ENCODE data around the gene TTYH1. TPM values are rescaled to one million over a fixed set of nuclear protein-coding genes. Genes with fewer than 3 reads are reported as not detected.
A peak's percentile ranks its signal among the peaks of the same experiment; 100 is the strongest.

Gene TTYH1
- total RNA-seq, 2 donors from 2014 or later = 0.47 to 2.4 TPM

DNA sequence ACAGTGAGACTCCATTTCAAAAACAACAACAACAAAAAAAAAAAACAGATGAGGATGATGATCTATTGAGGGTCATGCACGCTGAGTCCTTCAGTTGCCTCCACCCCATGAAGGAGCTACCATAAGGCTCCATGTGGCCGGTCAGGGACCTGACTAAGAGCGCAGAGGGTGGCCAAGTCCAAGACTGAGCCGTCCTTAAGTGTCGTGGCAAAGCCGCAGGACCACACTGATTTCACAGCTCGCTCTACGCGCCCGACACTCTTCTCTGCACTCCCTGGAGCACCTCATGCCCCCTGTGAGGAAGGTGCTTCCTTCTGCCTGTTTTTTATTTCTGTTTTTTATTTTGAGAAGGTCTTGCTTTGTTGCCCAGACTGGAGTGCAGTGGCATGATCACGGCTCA, 12.3 kb downstream of the TTYH1 start:
- no peaks in the 10 kb centered on the region for H3K9me3 ChIP-seq
- H3K27ac ChIP-seq = no peak overlapping the region
- no peak overlapping the region for H3K4me3 ChIP-seq
- intact Hi-C loops (cut with DNase I) = no loop called here
- H3K36me3 ChIP-seq = no peaks in the 10 kb centered on the region
- no peak overlapping the region for H3K9ac ChIP-seq (ENCODE audit: low read depth in 2 of 2, low read length in 2 of 2)
- DNase-seq = no peak
- TF ChIP-seq, protein P1, sequence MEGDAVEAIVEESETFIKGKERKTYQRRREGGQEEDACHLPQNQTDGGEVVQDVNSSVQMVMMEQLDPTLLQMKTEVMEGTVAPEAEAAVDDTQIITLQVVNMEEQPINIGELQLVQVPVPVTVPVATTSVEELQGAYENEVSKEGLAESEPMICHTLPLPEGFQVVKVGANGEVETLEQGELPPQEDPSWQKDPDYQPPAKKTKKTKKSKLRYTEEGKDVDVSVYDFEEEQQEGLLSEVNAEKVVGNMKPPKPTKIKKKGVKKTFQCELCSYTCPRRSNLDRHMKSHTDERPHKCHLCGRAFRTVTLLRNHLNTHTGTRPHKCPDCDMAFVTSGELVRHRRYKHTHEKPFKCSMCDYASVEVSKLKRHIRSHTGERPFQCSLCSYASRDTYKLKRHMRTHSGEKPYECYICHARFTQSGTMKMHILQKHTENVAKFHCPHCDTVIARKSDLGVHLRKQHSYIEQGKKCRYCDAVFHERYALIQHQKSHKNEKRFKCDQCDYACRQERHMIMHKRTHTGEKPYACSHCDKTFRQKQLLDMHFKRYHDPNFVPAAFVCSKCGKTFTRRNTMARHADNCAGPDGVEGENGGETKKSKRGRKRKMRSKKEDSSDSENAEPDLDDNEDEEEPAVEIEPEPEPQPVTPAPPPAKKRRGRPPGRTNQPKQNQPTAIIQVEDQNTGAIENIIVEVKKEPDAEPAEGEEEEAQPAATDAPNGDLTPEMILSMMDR (IDR thresholded peaks at IDR 0.05) = no peak
- H3K4me1 ChIP-seq = no peaks in the 10 kb centered on the region
- H3K27me3 ChIP-seq = peaks cover 14% of the 10 kb centered on the region

DNA sequence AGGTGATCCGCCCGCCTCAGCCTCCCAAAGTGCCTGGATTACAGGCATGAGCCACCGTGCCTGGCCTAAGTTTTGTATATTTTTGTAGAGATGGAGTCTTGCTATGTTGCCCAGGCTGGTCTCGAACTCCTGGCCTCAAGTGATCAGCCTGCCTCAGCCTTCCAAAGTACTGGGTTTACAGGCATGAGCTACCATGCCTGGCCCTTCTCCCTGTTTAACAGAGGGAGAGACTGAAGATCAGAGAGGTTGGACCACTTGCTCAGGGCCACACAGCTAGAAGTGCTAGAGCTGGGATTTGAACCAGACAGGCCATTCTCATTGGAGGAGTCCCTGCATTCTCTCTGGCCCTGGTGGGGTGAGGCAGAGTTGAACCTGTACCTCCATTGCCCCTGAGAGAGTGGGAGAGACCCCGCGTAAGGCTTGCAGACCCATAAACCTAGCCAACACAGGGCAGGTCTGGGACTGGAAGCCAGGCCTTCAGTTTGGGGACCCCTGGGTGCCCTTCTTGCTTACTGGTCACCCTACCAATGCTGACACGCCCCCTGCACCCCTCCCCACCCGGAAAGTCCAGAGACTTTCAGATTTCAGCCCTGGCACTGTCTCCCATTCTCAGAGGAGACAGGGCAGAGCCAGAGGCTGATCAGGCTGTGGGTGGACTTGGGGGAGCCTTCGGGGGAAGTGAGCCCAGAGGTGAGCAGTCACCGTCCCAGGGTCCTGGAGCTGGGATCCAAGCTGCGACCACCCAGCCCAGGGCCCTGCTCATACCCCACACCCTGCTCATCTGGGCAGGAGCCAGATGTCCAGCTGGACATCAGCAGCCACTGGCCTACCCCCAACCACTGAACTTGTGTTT, 13.3 kb downstream of the TTYH1 start:
- Histone ChIP-seq H3K4me1 (no peaks in the 10 kb centered on the region), H3K4me3 (no peak overlapping the region), H3K9ac (ENCODE audit: low read depth in 2 of 2, low read length in 2 of 2) (no peak overlapping the region), H3K27me3 (peaks cover 14% of the 10 kb centered on the region), H3K27ac (no peak overlapping the region), H3K9me3 (no peaks in the 10 kb centered on the region), H3K36me3 (no peaks in the 10 kb centered on the region)
- no peak for DNase-seq
- intact Hi-C loops (cut with DNase I) = no loop called here
- TF ChIP-seq, protein P1 (IDR thresholded peaks at IDR 0.05) = no peak

DNA sequence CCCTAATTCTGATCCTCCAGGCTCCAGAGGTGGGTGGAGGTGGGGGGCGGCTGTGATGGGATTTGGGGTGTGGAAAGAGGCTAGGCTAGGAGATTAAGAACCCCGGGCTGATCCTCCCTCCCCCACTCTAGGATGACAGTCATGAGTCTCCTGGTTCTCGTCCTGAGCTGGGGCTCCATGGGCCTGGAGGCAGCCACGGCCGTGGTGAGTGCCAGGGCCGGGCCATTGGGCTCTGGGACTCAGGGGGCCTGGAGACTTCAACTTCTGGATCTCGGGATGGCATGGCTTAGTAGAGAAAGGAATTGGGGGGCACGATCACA, 13.9 kb downstream of the TTYH1 start:
- H3K4me1 ChIP-seq = no peaks in the 10 kb centered on the region
- no peak overlapping the region for H3K27ac ChIP-seq
- H3K27me3 ChIP-seq = peaks cover 14% of the 10 kb centered on the region
- DNase-seq = no peak
- TF ChIP-seq, protein P1 (IDR thresholded peaks at IDR 0.05) = no peak
- intact Hi-C loops (cut with DNase I) = no loop called here
- no peaks in the 10 kb centered on the region for H3K36me3 ChIP-seq
- no peak overlapping the region for H3K4me3 ChIP-seq
- H3K9me3 ChIP-seq = no peaks in the 10 kb centered on the region
- H3K9ac ChIP-seq (ENCODE audit: low read depth in 2 of 2, low read length in 2 of 2) = no peak overlapping the region

DNA sequence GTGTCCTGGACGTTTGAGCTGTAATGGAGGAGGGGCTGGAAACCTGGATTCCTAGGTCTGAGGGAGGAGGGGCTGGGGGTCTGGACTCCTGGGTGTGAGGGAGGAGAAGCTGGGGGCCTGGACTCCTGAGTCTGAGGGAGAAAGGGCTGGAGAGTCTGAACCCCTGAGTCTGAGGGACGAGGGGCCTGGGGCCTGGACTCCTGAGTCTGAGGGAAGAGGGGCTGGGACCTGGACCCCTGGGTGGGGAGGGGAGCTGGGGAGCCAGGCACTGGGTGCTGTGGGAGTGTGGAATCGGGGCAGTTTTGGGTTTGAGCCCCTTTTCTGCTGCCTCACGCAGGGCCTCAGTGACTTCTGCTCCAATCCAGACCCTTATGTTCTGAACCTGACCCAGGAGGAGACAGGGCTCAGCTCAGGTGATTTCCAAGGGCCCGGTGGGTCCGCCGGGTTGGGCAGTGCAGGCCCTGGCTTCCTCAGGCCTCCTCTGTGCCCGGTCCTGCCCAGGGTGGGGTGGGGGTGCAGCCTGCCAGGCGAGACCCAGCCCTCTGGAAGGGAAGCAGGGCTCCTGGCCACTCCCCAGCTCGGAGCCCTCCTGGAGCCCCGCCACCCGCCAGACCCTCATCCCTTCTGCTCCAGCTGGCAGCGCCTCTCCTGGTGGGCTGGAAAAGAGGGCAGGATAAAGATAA, 14.4 kb downstream of the TTYH1 start:
- H3K9ac ChIP-seq (ENCODE audit: low read depth in 2 of 2, low read length in 2 of 2) = no peak overlapping the region
- H3K4me1 ChIP-seq = no peaks in the 10 kb centered on the region
- H3K27ac ChIP-seq = no peak overlapping the region
- DNase-seq = no peak
- peaks cover 14% of the 10 kb centered on the region for H3K27me3 ChIP-seq
- no peaks in the 10 kb centered on the region for H3K9me3 ChIP-seq
- no peak overlapping the region for H3K4me3 ChIP-seq
- intact Hi-C loops (cut with DNase I) = no loop called here
- TF ChIP-seq, protein P1 (IDR thresholded peaks at IDR 0.05) = no peak
- no peaks in the 10 kb centered on the region for H3K36me3 ChIP-seq

DNA sequence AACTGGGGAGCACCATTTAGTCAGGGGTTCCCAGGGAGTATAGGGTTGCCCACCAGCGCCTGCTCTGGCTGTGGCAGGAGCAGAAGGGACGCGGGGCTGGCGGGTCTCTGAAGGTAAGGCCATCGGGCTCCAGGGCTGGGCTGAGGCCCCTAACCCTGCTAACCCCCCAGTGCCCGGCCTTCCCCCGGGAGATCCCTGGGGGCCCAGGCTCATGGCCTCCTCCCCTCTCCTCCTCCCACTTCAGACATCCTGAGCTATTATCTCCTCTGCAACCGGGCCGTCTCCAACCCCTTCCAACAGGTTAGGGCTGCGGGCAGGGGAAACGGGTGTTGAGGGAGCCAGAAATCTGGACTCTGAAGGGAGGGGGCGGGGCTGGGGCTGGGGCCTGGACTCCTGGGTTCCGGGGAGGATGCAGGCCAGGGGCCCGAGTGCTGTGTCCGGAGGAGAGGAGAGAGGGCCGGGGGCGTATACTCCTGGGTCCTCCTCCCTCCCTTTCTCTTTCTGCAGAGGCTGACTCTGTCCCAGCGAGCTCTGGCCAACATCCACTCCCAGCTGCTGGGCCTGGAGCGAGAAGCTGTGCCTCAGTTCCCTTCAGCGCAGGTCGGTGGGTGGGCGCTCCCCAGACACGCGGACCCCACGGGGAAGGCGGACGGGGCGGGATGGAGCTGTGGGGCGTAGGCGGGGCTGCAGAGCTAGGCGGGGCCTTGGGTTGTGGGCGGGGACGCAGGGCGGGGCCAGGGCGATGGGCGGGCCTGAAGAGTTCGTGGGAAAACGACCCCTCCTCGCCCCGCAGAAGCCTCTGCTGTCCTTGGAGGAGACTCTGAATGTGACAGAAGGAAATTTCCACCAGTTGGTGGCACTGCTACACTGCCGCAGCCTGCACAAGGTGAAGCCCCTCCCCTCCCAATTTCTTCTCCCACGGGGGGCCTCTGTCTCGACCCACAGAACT, 15.3 kb downstream of the TTYH1 start:
- Histone ChIP-seq H3K4me3 (peak overlapping the region; percentile 5), H3K27me3 (peaks cover 14% of the 10 kb centered on the region), H3K9me3 (no peaks in the 10 kb centered on the region), H3K4me1 (no peaks in the 10 kb centered on the region), H3K27ac (no peak overlapping the region), H3K36me3 (no peaks in the 10 kb centered on the region), H3K9ac (ENCODE audit: low read depth in 2 of 2, low read length in 2 of 2) (no peak overlapping the region)
- no peak for DNase-seq
- intact Hi-C loops (cut with DNase I) = no loop called here
- TF ChIP-seq, protein P1 (IDR thresholded peaks at IDR 0.05) = no peak

All from colonic mucosa (tissue), 4 donors.